ENCODE data around the gene TBL1X. TPM values are rescaled to one million over a fixed set of nuclear protein-coding genes. Genes with fewer than 3 reads are reported as not detected.

Gene TBL1X
- total and polyA plus RNA-seq, 2 experiments from 2014 or later = 21.8 to 29.9 TPM

GRCh38 chrX:9489234-9489633 lies 24.4 kb downstream of the TBL1X start:
- peaks cover 5% of the 10 kb centered on the region for H3K4me1 ChIP-seq (ENCODE audit: low read depth)
- no peak for DNase-seq (ENCODE audit: low read depth in 1 of 2, low spot score in 1 of 2)
- H3K27ac ChIP-seq = no peak overlapping the region
- H3K36me3 ChIP-seq = no peaks in the 10 kb centered on the region
- H3K27me3 ChIP-seq = no peaks in the 10 kb centered on the region
- TF ChIP-seq CTCF (IDR thresholded peaks at IDR 0.05; ENCODE audit: low read depth, low read length) = no peak
- no peak overlapping the region for H3K4me3 ChIP-seq
- no peaks in the 10 kb centered on the region for H3K9me3 ChIP-seq (ENCODE audit: low read depth)

DNA sequence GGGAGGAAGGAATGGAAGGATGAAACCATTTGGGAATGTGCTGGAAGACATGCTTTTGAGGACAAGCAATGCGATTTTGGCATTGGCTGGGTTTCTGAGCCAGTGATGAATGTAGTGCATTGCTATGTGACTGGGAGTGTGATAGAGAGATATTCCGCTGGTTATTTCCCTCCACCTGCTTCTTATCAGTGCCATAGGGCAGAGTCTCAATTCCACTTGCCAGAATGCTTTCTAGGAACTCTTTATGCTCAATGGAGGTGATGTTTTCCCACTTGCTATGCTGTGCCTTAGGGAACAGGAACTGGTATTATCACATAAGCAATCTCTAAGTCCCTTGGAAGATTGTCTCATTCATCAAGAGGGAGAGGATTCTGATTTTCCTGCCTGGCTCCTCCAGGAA lies 28.0 kb downstream of the TBL1X start:
- no peak for DNase-seq (ENCODE audit: low read depth in 1 of 2, low spot score in 1 of 2)
- Histone ChIP-seq H3K9me3 (ENCODE audit: low read depth) (no peaks in the 10 kb centered on the region), H3K4me1 (ENCODE audit: low read depth) (peaks cover 14% of the 10 kb centered on the region), H3K36me3 (no peaks in the 10 kb centered on the region), H3K27ac (no peak overlapping the region), H3K27me3 (no peaks in the 10 kb centered on the region), H3K4me3 (no peak overlapping the region)
- TF ChIP-seq CTCF (IDR thresholded peaks at IDR 0.05; ENCODE audit: low read depth, low read length) = no peak

DNA sequence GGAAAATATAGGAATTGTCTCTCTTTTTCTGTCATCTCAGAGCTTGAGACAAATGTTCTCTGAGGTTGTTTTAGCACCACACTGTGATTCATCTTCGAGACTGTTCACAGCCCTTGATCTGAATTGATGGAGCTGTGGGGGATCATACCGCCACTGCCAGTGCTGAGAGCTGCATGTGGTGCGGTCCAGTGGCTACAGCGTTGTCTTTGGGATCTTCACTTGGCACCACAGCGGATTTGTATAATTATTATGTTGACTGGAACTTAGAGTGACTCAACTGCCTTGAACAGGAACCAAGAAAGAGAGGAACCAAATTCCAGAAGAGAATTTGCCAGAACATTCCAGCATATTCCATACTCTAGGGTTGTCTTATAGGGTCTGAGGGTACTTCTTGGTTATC lies 29.1 kb downstream of the TBL1X start:
- no peak for TF ChIP-seq CTCF (IDR thresholded peaks at IDR 0.05; ENCODE audit: low read depth, low read length)
- no peaks in the 10 kb centered on the region for H3K9me3 ChIP-seq (ENCODE audit: low read depth)
- DNase-seq (ENCODE audit: low read depth in 1 of 2, low spot score in 1 of 2) = no peak
- H3K4me1 ChIP-seq (ENCODE audit: low read depth) = peaks cover 24% of the 10 kb centered on the region
- H3K27me3 ChIP-seq = no peaks in the 10 kb centered on the region
- no peak overlapping the region for H3K4me3 ChIP-seq
- H3K36me3 ChIP-seq = no peaks in the 10 kb centered on the region
- no peak overlapping the region for H3K27ac ChIP-seq

DNA sequence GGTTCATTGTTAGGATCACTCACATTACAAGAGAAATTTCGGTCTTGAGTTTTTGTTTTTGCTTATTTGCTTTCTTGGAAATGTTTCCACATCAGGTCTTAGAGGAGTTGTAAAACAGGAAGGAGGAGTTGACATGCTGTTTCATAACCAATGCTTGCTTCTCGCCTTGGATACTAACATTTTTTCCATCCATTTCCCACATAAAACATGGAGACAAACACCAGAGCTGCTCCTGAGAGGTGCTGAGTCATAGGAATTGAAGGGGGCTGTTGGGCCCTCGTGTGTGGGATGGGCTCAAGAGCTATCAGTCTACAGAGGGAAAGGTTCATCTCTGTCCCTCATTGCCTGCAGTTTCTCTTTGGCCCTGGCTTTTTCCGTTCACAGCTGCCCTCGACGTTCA lies 29.9 kb downstream of the TBL1X start:
- H3K27ac ChIP-seq = peak overlapping the region; percentile 2
- DNase-seq (ENCODE audit: low read depth in 1 of 2, low spot score in 1 of 2) = peak in 1 of 2 donors; percentile 76
- no peaks in the 10 kb centered on the region for H3K9me3 ChIP-seq (ENCODE audit: low read depth)

DNA sequence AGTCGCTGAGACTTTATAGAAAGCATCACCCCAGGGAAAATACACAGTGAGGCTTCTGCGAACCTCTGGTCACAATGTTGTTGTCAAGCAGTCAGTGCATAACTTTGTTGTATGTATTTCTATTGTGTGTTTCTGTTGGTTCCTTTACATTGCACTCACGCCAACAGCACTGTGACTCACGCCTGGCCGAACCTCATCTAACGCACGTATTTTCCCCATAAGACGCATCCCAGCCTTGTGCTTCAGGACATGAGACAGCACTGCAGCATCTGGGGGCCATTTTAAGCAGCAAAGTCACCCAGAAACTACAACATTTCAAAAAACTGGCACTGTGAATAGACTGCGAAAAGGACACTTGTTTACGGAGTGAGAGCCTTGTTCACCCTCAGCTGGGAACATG lies 30.6 kb downstream of the TBL1X start:
- no peaks in the 10 kb centered on the region for H3K27me3 ChIP-seq
- TF ChIP-seq CTCF (IDR thresholded peaks at IDR 0.05; ENCODE audit: low read depth, low read length) = no peak
- no peak overlapping the region for H3K27ac ChIP-seq
- H3K4me3 ChIP-seq = no peak overlapping the region
- DNase-seq (ENCODE audit: low read depth in 1 of 2, low spot score in 1 of 2) = no peak
- H3K4me1 ChIP-seq (ENCODE audit: low read depth) = peaks cover 27% of the 10 kb centered on the region
- H3K36me3 ChIP-seq = no peaks in the 10 kb centered on the region
- H3K9me3 ChIP-seq (ENCODE audit: low read depth) = no peaks in the 10 kb centered on the region

More for the DNA sequence above, 29.9 kb downstream of the TBL1X start:
- H3K27me3 ChIP-seq = no peaks in the 10 kb centered on the region
- no peak overlapping the region for H3K4me3 ChIP-seq
- TF ChIP-seq CTCF (IDR thresholded peaks at IDR 0.05; ENCODE audit: low read depth, low read length) = no peak
- H3K36me3 ChIP-seq = no peaks in the 10 kb centered on the region
- H3K4me1 ChIP-seq (ENCODE audit: low read depth) = peaks cover 27% of the 10 kb centered on the region

GRCh38 chrX:9498236-9498635 lies 33.4 kb downstream of the TBL1X start:
- Histone ChIP-seq H3K9me3 (ENCODE audit: low read depth) (no peaks in the 10 kb centered on the region), H3K36me3 (peaks cover under 1% of the 10 kb centered on the region), H3K27ac (peak overlapping the region; percentile 74), H3K27me3 (no peaks in the 10 kb centered on the region), H3K4me1 (ENCODE audit: low read depth) (peaks cover 22% of the 10 kb centered on the region), H3K4me3 (no peak overlapping the region)
- peak in 1 of 2 donors; percentile 60 for DNase-seq (ENCODE audit: low read depth in 1 of 2, low spot score in 1 of 2)
- no peak for TF ChIP-seq CTCF (IDR thresholded peaks at IDR 0.05; ENCODE audit: low read depth, low read length)

Data from cardiac muscle cell (in vitro differentiated cells and primary cell).